ENCODE data around the gene PALLD.

Gene PALLD

GRCh38 chr4:168689791-168690190, 192.9 kb downstream of the PALLD start:
- Histone ChIP-seq H4K20me1 (ENCODE audit: insufficient read depth, low read length) (no peaks in the 10 kb centered on the region), H3K36me3 (ENCODE audit: insufficient read depth, low read length) (no peaks in the 10 kb centered on the region), H3K9me2 (ENCODE audit: low read depth, low read length) (no peaks in the 10 kb centered on the region), H3K27me3 (ENCODE audit: insufficient read depth, low read length) (no peaks in the 10 kb centered on the region), H3K4me1 (ENCODE audit: insufficient read depth, low read length, severe bottlenecking) (no peaks in the 10 kb centered on the region), H3K4me2 (ENCODE audit: low read length) (no peak overlapping the region), H3K27ac (ENCODE audit: low read depth, low read length, poor library complexity, severe bottlenecking) (no peak overlapping the region), H3K4me3 (ENCODE audit: low read depth, low read length, poor library complexity, severe bottlenecking) (no peak overlapping the region), H3K79me2 (ENCODE audit: insufficient read depth, low read length) (no peaks in the 10 kb centered on the region), H3K9me3 (ENCODE audit: low read length) (no peaks in the 10 kb centered on the region), H2AFZ (ENCODE audit: low read length) (no peak overlapping the region), H3K9ac (ENCODE audit: low read length) (no peak overlapping the region), H3F3A (ENCODE audit: insufficient read depth, low read length) (no peaks in the 10 kb centered on the region)
- TF ChIP-seq CTCF (IDR thresholded peaks at IDR 0.05; ENCODE audit: low read length) (no peak), EZH2 (IDR thresholded peaks at IDR 0.05; ENCODE audit: borderline replicate concordance, low read length) (no peak)

GRCh38 chr4:168690199-168690598, 193.3 kb downstream of the PALLD start:
- no peaks in the 10 kb centered on the region for H3K36me3 ChIP-seq (ENCODE audit: insufficient read depth, low read length)
- H3K9ac ChIP-seq (ENCODE audit: low read length) = no peak overlapping the region
- TF ChIP-seq EZH2 (IDR thresholded peaks at IDR 0.05; ENCODE audit: borderline replicate concordance, low read length) = no peak
- no peak for TF ChIP-seq CTCF (IDR thresholded peaks at IDR 0.05; ENCODE audit: low read length)
- no peaks in the 10 kb centered on the region for H3F3A ChIP-seq (ENCODE audit: insufficient read depth, low read length)
- no peak overlapping the region for H3K27ac ChIP-seq (ENCODE audit: low read depth, low read length, poor library complexity, severe bottlenecking)
- no peak overlapping the region for H3K4me3 ChIP-seq (ENCODE audit: low read depth, low read length, poor library complexity, severe bottlenecking)
- H3K9me3 ChIP-seq (ENCODE audit: low read length) = no peaks in the 10 kb centered on the region
- H2AFZ ChIP-seq (ENCODE audit: low read length) = no peak overlapping the region
- no peaks in the 10 kb centered on the region for H3K9me2 ChIP-seq (ENCODE audit: low read depth, low read length)
- H3K4me2 ChIP-seq (ENCODE audit: low read length) = no peak overlapping the region
- H3K4me1 ChIP-seq (ENCODE audit: insufficient read depth, low read length, severe bottlenecking) = no peaks in the 10 kb centered on the region
- H4K20me1 ChIP-seq (ENCODE audit: insufficient read depth, low read length) = no peaks in the 10 kb centered on the region
- H3K79me2 ChIP-seq (ENCODE audit: insufficient read depth, low read length) = no peaks in the 10 kb centered on the region
- H3K27me3 ChIP-seq (ENCODE audit: insufficient read depth, low read length) = no peaks in the 10 kb centered on the region

- H3K4me1 ChIP-seq (ENCODE audit: insufficient read depth, low read length, severe bottlenecking) = no peaks in the 10 kb centered on the region
- no peaks in the 10 kb centered on the region for H3K9me2 ChIP-seq (ENCODE audit: low read depth, low read length)
- no peaks in the 10 kb centered on the region for H3K79me2 ChIP-seq (ENCODE audit: insufficient read depth, low read length)
- H3F3A ChIP-seq (ENCODE audit: insufficient read depth, low read length) = no peaks in the 10 kb centered on the region
- H3K9me3 ChIP-seq (ENCODE audit: low read length) = no peaks in the 10 kb centered on the region
- H4K20me1 ChIP-seq (ENCODE audit: insufficient read depth, low read length) = no peaks in the 10 kb centered on the region
- H2AFZ ChIP-seq (ENCODE audit: low read length) = no peak overlapping the region
- no peak overlapping the region for H3K4me3 ChIP-seq (ENCODE audit: low read depth, low read length, poor library complexity, severe bottlenecking)
- no peak overlapping the region for H3K9ac ChIP-seq (ENCODE audit: low read length)
- H3K27me3 ChIP-seq (ENCODE audit: insufficient read depth, low read length) = no peaks in the 10 kb centered on the region
- H3K36me3 ChIP-seq (ENCODE audit: insufficient read depth, low read length) = no peaks in the 10 kb centered on the region
- H3K4me2 ChIP-seq (ENCODE audit: low read length) = no peak overlapping the region
- no peak overlapping the region for H3K27ac ChIP-seq (ENCODE audit: low read depth, low read length, poor library complexity, severe bottlenecking)
- no peak for TF ChIP-seq CTCF (IDR thresholded peaks at IDR 0.05; ENCODE audit: low read length)
- TF ChIP-seq EZH2 (IDR thresholded peaks at IDR 0.05; ENCODE audit: borderline replicate concordance, low read length) = no peak
These were observed 194.9 kb downstream of the PALLD start for GRCh38 chr4:168691631-168692369.
